ENCODE data around the gene STARD5. TPM values are rescaled to one million over a fixed set of nuclear protein-coding genes. Genes with fewer than 3 reads are reported as not detected.

STARD5 gene
- total RNA-seq, 1 experiment from 2014 or later = 1.9 TPM

DNA sequence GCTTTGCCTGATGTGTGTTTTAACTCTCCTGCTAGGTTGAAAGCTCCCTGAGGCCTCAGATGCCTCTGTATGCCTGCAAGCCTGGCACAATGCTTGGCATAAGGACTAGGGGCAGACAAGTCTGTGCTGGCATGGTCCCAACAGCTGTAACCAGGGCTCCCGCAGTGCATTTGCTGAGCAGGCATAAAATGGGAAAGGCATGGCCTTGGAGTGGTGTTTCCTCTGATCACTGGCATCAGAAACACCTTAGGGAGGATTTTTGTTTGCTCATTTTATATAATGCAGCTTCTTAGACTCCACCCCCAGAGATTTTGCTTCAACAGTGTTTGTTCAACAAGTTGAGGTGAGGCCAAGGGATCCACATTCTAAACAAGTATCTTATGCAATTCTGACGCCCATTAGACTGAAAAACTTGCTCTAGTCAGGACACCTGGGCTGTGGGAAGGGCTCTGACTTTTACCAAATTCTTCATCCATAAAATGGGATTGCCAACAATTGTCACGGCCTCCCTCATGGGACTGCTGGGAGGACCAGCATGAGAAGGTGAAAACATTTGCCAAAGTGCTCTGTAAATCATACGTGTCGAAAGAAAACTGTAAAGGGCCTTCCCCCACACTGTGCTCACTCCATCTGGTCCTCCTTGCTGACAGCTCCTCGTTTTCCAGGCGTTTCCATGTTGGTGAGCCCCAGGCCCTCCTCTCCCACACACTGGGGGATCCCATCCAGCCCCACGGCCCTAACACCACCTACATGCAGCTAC is 43.1 kb downstream of the STARD5 start:
- H3K4me1 Mint-ChIP-seq (ENCODE audit: low read depth, unreplicated experiment) = no peaks in the 10 kb centered on the region
- DNase-seq = no peak
- CTCF ChIA-PET = interaction anchor here (0.5 to 1.2 kb wide), 2 partner anchors 15 to 178 kb away, joined by 4 to 6 read pairs; no protein-coding TSS in a partner anchor
- peaks cover 84% of the 10 kb centered on the region for H3K27me3 Mint-ChIP-seq (ENCODE audit: unreplicated experiment)
- TF ChIP-seq, protein P1, sequence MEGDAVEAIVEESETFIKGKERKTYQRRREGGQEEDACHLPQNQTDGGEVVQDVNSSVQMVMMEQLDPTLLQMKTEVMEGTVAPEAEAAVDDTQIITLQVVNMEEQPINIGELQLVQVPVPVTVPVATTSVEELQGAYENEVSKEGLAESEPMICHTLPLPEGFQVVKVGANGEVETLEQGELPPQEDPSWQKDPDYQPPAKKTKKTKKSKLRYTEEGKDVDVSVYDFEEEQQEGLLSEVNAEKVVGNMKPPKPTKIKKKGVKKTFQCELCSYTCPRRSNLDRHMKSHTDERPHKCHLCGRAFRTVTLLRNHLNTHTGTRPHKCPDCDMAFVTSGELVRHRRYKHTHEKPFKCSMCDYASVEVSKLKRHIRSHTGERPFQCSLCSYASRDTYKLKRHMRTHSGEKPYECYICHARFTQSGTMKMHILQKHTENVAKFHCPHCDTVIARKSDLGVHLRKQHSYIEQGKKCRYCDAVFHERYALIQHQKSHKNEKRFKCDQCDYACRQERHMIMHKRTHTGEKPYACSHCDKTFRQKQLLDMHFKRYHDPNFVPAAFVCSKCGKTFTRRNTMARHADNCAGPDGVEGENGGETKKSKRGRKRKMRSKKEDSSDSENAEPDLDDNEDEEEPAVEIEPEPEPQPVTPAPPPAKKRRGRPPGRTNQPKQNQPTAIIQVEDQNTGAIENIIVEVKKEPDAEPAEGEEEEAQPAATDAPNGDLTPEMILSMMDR (IDR thresholded peaks at IDR 0.05; ENCODE audit: unreplicated experiment) = no peak
- no peaks in the 10 kb centered on the region for H3K9me3 Mint-ChIP-seq (ENCODE audit: low read depth, unreplicated experiment)
- no peaks in the 10 kb centered on the region for H3K36me3 Mint-ChIP-seq (ENCODE audit: insufficient read depth, unreplicated experiment)
- intact Hi-C loops (cut with micrococcal nuclease; ENCODE audit: unreplicated experiment) = no loop called here
- no peak overlapping the region for H3K4me3 Mint-ChIP-seq (ENCODE audit: low read depth, unreplicated experiment)
- H3K27ac Mint-ChIP-seq (ENCODE audit: unreplicated experiment) = no peak overlapping the region
- no TSS peak for BruUV-seq (replicated peaks)

DNA sequence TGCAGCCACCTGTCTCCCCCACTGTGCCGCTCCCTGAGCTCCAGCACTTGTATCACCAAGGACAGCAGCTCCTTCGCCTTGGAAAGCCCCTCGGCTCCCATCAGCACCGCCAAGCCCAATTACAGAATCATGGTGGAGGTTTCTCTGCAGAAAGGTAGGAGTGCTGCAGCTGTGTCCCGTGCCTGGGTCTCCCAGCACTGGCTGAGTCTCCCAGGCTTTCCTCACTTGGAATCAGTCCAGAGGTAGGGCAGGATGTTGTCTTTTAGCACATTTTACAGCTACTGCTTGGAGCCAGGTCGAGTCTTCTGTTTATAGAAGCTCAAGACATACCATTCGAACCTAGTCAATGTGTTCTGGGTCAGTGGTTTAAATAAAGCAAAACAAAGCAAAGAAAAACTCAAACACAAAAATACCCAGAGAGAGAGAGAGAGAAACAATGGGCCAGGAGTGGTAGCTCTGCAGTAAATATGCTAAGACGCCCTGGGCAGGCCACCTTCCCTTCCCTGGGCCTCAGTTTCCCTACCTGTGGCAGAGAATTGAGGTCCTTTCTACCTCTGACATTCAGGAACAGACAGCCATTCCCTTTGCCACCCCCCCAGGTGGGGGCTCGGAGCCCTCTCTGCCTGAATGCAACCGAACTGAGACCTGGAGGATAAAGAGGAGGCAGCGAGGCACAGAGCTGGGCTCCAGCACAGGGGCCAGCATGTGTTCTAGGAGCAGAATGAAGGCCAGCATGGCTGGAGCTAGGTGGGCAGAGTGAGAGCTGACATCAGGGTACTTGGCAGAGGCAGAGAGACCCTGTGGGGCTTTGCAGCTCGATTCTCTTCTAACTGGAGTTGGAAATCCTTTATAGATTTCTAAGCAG is 44.1 kb downstream of the STARD5 start:
- H3K27me3 Mint-ChIP-seq (ENCODE audit: unreplicated experiment) = peaks cover 83% of the 10 kb centered on the region
- H3K4me3 Mint-ChIP-seq (ENCODE audit: low read depth, unreplicated experiment) = no peak overlapping the region
- no peaks in the 10 kb centered on the region for H3K4me1 Mint-ChIP-seq (ENCODE audit: low read depth, unreplicated experiment)
- DNase-seq = no peak
- H3K27ac Mint-ChIP-seq (ENCODE audit: unreplicated experiment) = no peak overlapping the region
- BruUV-seq (replicated peaks) = no TSS peak
- no peaks in the 10 kb centered on the region for H3K36me3 Mint-ChIP-seq (ENCODE audit: insufficient read depth, unreplicated experiment)
- CTCF ChIA-PET = interaction anchor here (0.5 to 2.0 kb wide), 2 partner anchors 14 to 179 kb away, joined by 6 to 8 read pairs; no protein-coding TSS in a partner anchor
- intact Hi-C loops (cut with micrococcal nuclease; ENCODE audit: unreplicated experiment) = no loop called here
- TF ChIP-seq, protein P1 (IDR thresholded peaks at IDR 0.05; ENCODE audit: unreplicated experiment) = no peak
- H3K9me3 Mint-ChIP-seq (ENCODE audit: low read depth, unreplicated experiment) = no peaks in the 10 kb centered on the region

DNA sequence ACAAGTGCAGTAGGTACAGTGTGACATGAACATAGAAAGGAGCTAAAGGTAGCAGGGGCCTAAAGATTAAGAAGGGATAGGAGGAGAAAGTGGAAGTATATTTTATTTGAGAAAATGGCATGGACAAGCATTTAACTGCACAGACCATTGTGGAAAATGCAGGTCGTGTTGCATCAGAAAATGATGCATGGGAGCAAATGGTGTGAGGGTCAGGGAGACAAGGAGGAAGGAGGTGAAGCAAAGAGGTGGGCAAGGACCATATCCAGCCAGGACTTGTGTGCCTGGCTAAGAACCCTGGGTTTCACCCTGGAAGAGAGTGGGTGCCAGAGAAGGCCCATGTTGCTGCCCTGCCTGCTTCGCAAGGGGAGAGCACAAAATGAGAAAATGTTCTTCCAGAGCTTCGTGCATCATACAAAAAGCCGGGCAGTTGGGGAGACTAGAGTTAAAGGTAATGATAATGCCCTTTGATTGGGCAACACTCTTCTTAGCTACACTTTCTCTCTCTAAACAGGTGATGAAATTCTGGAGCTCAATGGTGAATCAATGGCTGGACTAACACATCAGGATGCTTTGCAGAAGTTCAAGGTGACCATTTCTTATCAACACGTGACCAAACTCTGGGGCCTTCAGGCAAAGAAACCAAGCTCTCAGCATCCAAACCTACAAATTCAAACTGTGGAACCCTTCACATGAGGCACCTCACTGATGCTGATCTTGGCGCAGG is 45.5 kb downstream of the STARD5 start:
- H3K9me3 Mint-ChIP-seq (ENCODE audit: low read depth, unreplicated experiment) = no peaks in the 10 kb centered on the region
- CTCF ChIA-PET = interaction anchor here (0.5 to 2.0 kb wide), 3 partner anchors 13 to 670 kb away, joined by 3 to 8 read pairs (median 3); no protein-coding TSS in a partner anchor
- TF ChIP-seq, protein P1 (IDR thresholded peaks at IDR 0.05; ENCODE audit: unreplicated experiment) = no peak
- no peak overlapping the region for H3K4me3 Mint-ChIP-seq (ENCODE audit: low read depth, unreplicated experiment)
- BruUV-seq (replicated peaks) = no TSS peak
- intact Hi-C loops (cut with micrococcal nuclease; ENCODE audit: unreplicated experiment) = no loop called here
- no peak for DNase-seq
- no peaks in the 10 kb centered on the region for H3K4me1 Mint-ChIP-seq (ENCODE audit: low read depth, unreplicated experiment)
- no peak overlapping the region for H3K27ac Mint-ChIP-seq (ENCODE audit: unreplicated experiment)
- H3K27me3 Mint-ChIP-seq (ENCODE audit: unreplicated experiment) = peaks cover 90% of the 10 kb centered on the region
- no peaks in the 10 kb centered on the region for H3K36me3 Mint-ChIP-seq (ENCODE audit: insufficient read depth, unreplicated experiment)

DNA sequence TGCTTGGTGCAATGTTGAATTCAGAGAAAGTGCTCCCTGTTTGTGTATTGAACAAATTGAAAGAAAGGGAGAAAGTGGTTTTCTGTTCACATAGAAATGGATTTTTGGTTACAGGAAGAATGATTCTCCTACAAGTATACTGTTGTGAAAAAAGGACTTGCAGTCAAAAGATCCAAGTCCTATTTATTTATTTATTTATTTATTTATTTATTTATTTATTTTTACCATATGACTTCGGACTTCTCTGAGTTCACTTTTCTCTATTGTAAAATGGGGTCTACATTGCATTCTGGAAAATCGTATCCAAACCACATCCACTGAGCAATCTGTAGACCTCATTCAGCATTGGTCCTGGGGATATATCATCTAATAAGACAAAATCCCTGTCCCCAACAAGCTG is 46.1 kb downstream of the STARD5 start:
- intact Hi-C loops (cut with micrococcal nuclease; ENCODE audit: unreplicated experiment) = no loop called here
- Mint-ChIP-seq H3K36me3 (ENCODE audit: insufficient read depth, unreplicated experiment) (no peaks in the 10 kb centered on the region), H3K9me3 (ENCODE audit: low read depth, unreplicated experiment) (no peaks in the 10 kb centered on the region), H3K27ac (ENCODE audit: unreplicated experiment) (no peak overlapping the region), H3K27me3 (ENCODE audit: unreplicated experiment) (peaks cover 96% of the 10 kb centered on the region), H3K4me1 (ENCODE audit: low read depth, unreplicated experiment) (no peaks in the 10 kb centered on the region), H3K4me3 (ENCODE audit: low read depth, unreplicated experiment) (no peak overlapping the region)
- TF ChIP-seq, protein P1 (IDR thresholded peaks at IDR 0.05; ENCODE audit: unreplicated experiment) = no peak
- no peak for DNase-seq
- no TSS peak for BruUV-seq (replicated peaks)
- CTCF ChIA-PET = interaction anchor here (2.0 kb wide), 1 partner anchor 12 kb away, joined by 8 read pairs; no protein-coding TSS in a partner anchor

Data from Calu3 (cell line).